Fibroblast of the conjunctiva (primary cell): Measurements from ENCODE around the gene LMF1.
"Not testable (repeated sequence)": the region's sequence is repeated elsewhere in the genome, so short reads cannot be mapped to it uniquely, and the experiment has no call there.

Experiments
- DNase-seq: peaks from one replicate; pipeline ENCODE4 v3.0.0-alpha.2; 2010; ENCODE audit warnings: low read depth

Gene LMF1

GRCh38 chr16:893360-893759, 77.4 kb downstream of the LMF1 start:
- no peak for DNase-seq

- DNase-seq: no peak
Observed at GRCh38 chr16:892536-893255, 78.1 kb downstream of the LMF1 start.

- DNase-seq: no peak
Observed at GRCh38 chr16:892006-892405, 78.8 kb downstream of the LMF1 start.

- DNase-seq: no peak
Observed at GRCh38 chr16:891353-891740, 79.4 kb downstream of the LMF1 start.

GRCh38 chr16:890716-891352, 80.0 kb downstream of the LMF1 start:
- no peak for DNase-seq

- no peak for DNase-seq
Observed at GRCh38 chr16:890217-890616, 80.6 kb downstream of the LMF1 start.

GRCh38 chr16:889586-889985, 81.2 kb downstream of the LMF1 start:
- DNase-seq: no peak

GRCh38 chr16:888901-889570, 81.7 kb downstream of the LMF1 start:
- DNase-seq: no peak

- not testable (repeated sequence) for DNase-seq
Observed at GRCh38 chr16:888456-888855, 82.3 kb downstream of the LMF1 start.

- no peak for DNase-seq
Observed at GRCh38 chr16:887846-888245, 82.9 kb downstream of the LMF1 start.

GRCh38 chr16:886802-887731, 83.7 kb downstream of the LMF1 start:
- DNase-seq: no peak

- DNase-seq: no peak
Observed at GRCh38 chr16:886084-886543, 84.7 kb downstream of the LMF1 start.

GRCh38 chr16:885391-885790, 85.4 kb downstream of the LMF1 start:
- DNase-seq: no peak

GRCh38 chr16:884232-884631, 86.6 kb downstream of the LMF1 start:
- DNase-seq: no peak

- no peak for DNase-seq
Observed at GRCh38 chr16:883781-884180, 87.0 kb downstream of the LMF1 start.

- no peak for DNase-seq
Observed at GRCh38 chr16:883340-883739, 87.4 kb downstream of the LMF1 start.

GRCh38 chr16:882671-883070, 88.1 kb downstream of the LMF1 start:
- DNase-seq: not testable (repeated sequence)

- DNase-seq: no peak
Observed at GRCh38 chr16:882256-882655, 88.5 kb downstream of the LMF1 start.

GRCh38 chr16:881219-882097, 89.3 kb downstream of the LMF1 start:
- DNase-seq: no peak

GRCh38 chr16:880471-881171, 90.2 kb downstream of the LMF1 start:
- DNase-seq: no peak

GRCh38 chr16:879986-880385, 90.8 kb downstream of the LMF1 start:
- no peak for DNase-seq
